HCT116 (cell line): ENCODE data around the gene SUSD3.

Source experiments
- ELF1 ChIP-seq: IDR thresholded peaks from 2 replicates; pipeline ENCODE4 v1.6.1; 2012; ENCODE audit warnings: low read depth, borderline replicate concordance
- JUND ChIP-seq: IDR thresholded peaks from 2 replicates; pipeline ENCODE4 v1.6.1; 2012
- POLR2AphosphoS5 ChIP-seq: IDR thresholded peaks from 2 replicates; pipeline ENCODE4 v1.6.1; 2011; ENCODE audit warnings: mild to moderate bottlenecking, low read depth, low read length, moderate library complexity
- YY1 ChIP-seq: IDR thresholded peaks from 2 replicates; pipeline ENCODE4 v1.6.1; 2011; ENCODE audit warnings: low read length, low read depth, moderate library complexity, mild to moderate bottlenecking; ENCODE audit not compliant: insufficient replicate concordance; ENCODE audit errors: extremely low read depth
- TF ChIP-seq, protein P1 (sequence below): IDR thresholded peaks from 2 replicates; pipeline ENCODE4 v1.6.1; 2012; ENCODE audit warnings: low read depth
- TF ChIP-seq, protein P2 (sequence below), 3 experiments: fragments of 200-600 bp in 1 of 3; sonication (generic) in 1 of 3; IDR thresholded peaks in 2 of 3; conservative IDR thresholded peaks in 1 of 3; 2 replicates each; pipeline ENCODE4 v1.5.1; 2012 to 2017; ENCODE audit warnings: low read depth in 2 of 3, low read length in 2 of 3, antibody characterized with exemption in 1 of 3, borderline replicate concordance in 1 of 3, control low read depth in 1 of 3, mild to moderate bottlenecking in 1 of 3, mixed read lengths in 1 of 3, mixed run types in 1 of 3, moderate library complexity in 1 of 3; ENCODE audit not compliant: insufficient read depth in 1 of 3
- TF ChIP-seq, protein P3 (sequence below): IDR thresholded peaks from 2 replicates; pipeline ENCODE4 v1.6.1; 2012

DNA sequence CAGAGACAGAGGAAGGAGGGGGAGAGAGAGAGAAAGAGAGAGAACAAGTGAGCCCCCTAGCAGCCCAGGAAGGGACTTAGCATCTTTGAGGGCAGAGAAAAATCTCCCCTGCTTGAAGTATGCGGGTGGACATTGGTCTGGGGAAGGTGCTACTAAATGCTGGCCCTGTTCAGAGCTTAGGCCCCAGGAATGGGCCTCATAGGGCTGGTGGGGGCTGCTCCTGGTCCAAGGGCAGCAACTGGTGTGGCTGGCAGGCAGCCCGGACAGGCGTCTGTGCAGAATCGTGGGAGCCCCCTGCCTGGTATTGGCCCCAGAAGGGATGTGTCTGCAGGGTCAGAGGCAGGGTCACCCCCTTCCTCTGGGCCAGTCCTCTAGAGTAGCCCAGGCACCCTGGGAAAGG, 47.8 kb upstream of the SUSD3 start:
- TF ChIP-seq, protein P1, sequence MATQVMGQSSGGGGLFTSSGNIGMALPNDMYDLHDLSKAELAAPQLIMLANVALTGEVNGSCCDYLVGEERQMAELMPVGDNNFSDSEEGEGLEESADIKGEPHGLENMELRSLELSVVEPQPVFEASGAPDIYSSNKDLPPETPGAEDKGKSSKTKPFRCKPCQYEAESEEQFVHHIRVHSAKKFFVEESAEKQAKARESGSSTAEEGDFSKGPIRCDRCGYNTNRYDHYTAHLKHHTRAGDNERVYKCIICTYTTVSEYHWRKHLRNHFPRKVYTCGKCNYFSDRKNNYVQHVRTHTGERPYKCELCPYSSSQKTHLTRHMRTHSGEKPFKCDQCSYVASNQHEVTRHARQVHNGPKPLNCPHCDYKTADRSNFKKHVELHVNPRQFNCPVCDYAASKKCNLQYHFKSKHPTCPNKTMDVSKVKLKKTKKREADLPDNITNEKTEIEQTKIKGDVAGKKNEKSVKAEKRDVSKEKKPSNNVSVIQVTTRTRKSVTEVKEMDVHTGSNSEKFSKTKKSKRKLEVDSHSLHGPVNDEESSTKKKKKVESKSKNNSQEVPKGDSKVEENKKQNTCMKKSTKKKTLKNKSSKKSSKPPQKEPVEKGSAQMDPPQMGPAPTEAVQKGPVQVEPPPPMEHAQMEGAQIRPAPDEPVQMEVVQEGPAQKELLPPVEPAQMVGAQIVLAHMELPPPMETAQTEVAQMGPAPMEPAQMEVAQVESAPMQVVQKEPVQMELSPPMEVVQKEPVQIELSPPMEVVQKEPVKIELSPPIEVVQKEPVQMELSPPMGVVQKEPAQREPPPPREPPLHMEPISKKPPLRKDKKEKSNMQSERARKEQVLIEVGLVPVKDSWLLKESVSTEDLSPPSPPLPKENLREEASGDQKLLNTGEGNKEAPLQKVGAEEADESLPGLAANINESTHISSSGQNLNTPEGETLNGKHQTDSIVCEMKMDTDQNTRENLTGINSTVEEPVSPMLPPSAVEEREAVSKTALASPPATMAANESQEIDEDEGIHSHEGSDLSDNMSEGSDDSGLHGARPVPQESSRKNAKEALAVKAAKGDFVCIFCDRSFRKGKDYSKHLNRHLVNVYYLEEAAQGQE = no peak
- no peak for TF ChIP-seq JUND
- TF ChIP-seq, protein P2, sequence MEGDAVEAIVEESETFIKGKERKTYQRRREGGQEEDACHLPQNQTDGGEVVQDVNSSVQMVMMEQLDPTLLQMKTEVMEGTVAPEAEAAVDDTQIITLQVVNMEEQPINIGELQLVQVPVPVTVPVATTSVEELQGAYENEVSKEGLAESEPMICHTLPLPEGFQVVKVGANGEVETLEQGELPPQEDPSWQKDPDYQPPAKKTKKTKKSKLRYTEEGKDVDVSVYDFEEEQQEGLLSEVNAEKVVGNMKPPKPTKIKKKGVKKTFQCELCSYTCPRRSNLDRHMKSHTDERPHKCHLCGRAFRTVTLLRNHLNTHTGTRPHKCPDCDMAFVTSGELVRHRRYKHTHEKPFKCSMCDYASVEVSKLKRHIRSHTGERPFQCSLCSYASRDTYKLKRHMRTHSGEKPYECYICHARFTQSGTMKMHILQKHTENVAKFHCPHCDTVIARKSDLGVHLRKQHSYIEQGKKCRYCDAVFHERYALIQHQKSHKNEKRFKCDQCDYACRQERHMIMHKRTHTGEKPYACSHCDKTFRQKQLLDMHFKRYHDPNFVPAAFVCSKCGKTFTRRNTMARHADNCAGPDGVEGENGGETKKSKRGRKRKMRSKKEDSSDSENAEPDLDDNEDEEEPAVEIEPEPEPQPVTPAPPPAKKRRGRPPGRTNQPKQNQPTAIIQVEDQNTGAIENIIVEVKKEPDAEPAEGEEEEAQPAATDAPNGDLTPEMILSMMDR (IDR thresholded peaks at IDR 0.05 in 2 of 3, conservative IDR thresholded peaks at IDR 0.05 in 1 of 3; ENCODE audit: borderline replicate concordance in 1 of 3, insufficient read depth in 1 of 3, low read depth in 2 of 3, low read length in 2 of 3) = no peak
- no peak for TF ChIP-seq YY1
- TF ChIP-seq POLR2AphosphoS5 = no peak
- TF ChIP-seq, protein P3, sequence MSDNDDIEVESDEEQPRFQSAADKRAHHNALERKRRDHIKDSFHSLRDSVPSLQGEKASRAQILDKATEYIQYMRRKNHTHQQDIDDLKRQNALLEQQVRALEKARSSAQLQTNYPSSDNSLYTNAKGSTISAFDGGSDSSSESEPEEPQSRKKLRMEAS = no peak
- TF ChIP-seq ELF1 = no peak
